ENCODE data around the gene TFB2M. TPM values are rescaled to one million over a fixed set of nuclear protein-coding genes. Genes with fewer than 3 reads are reported as not detected.

Gene TFB2M
- total and polyA plus RNA-seq, 2 of the 13 experiments (the other 11 are each of a cell fraction or from before 2014, with no cell fraction given): 15.7 to 31.4 TPM

- TF ChIP-seq ZBTB46 (CRISPR knock-in tag; IDR thresholded peaks at IDR 0.05; ENCODE audit: borderline replicate concordance): no peak
- peak; percentile 86; the same call in 1 of the 2 replicates for TF ChIP-seq ZNF205 (CRISPR knock-in tag; IDR thresholded peaks at IDR 0.05)
- peak; percentile 61; the same call in 1 of the 2 replicates for TF ChIP-seq NKX3-1 (CRISPR knock-in tag; IDR thresholded peaks at IDR 0.05)
- TF ChIP-seq ETV5 (CRISPR knock-in tag; IDR thresholded peaks at IDR 0.05; ENCODE audit: borderline replicate concordance): peak; percentile 38; the same call in 1 of the 2 replicates
- 0 out of 2 replicates have a peak, but pooled peaks have one; percentile 26 for TF ChIP-seq POLR2AphosphoS5 (IDR thresholded peaks at IDR 0.05; ENCODE audit: low read depth, low read length)
- TF ChIP-seq KDM6A (CRISPR knock-in tag; IDR thresholded peaks at IDR 0.05; ENCODE audit: low read depth): peak; percentile 89
- TF ChIP-seq ONECUT2 (CRISPR knock-in tag; IDR thresholded peaks at IDR 0.05): peak; percentile 83
- no peak for TF ChIP-seq ZFAT (CRISPR knock-in tag; conservative IDR thresholded peaks at IDR 0.05)
- TF ChIP-seq HDAC1 (CRISPR knock-in tag; IDR thresholded peaks at IDR 0.05): peak; percentile 85
- no peak for TF ChIP-seq MLXIP (CRISPR knock-in tag; IDR thresholded peaks at IDR 0.05; ENCODE audit: borderline replicate concordance)
- 0 out of 2 replicates have a peak, but pooled peaks have one; percentile 9 for TF ChIP-seq GABPB1 (CRISPR knock-in tag; IDR thresholded peaks at IDR 0.05)
- no peak for TF ChIP-seq KAT2B (IDR thresholded peaks at IDR 0.05; ENCODE audit: borderline replicate concordance, low read depth, low read length)
- no peak for TF ChIP-seq THYN1 (CRISPR knock-in tag; IDR thresholded peaks at IDR 0.05; ENCODE audit: borderline replicate concordance, low read depth)
- no peak for TF ChIP-seq PCBP1 (IDR thresholded peaks at IDR 0.05; ENCODE audit: borderline replicate concordance, low read depth, low read length)
- no peak; the same call in 1 of the 2 replicates for TF ChIP-seq FUBP1 (CRISPR knock-in tag; IDR thresholded peaks at IDR 0.05; ENCODE audit: borderline replicate concordance)
- TF ChIP-seq ZHX1 (CRISPR knock-in tag; IDR thresholded peaks at IDR 0.05; ENCODE audit: low read depth): 0 out of 2 replicates have a peak, but pooled peaks have one; percentile 16
- TF ChIP-seq BCL6 (CRISPR knock-in tag; IDR thresholded peaks at IDR 0.05): peak; percentile 91
- TF ChIP-seq ZNF264 (CRISPR knock-in tag; IDR thresholded peaks at IDR 0.05): peak; percentile 79; the same call in 1 of the 2 replicates
These were observed 17.6 kb upstream of the TFB2M start (continued) for GRCh38 chr1:246583448-246584185.
